Measurements from ENCODE around the gene PYY.

The PYY gene

GRCh38 chr17:43916385-43916784 lies 37.4 kb downstream of the PYY start:
- TF ChIP-seq CTCF (IDR thresholded peaks at IDR 0.05) = no peak
- Histone ChIP-seq H3K9me3 (no peaks in the 10 kb centered on the region), H3K27me3 (peaks cover 72% of the 10 kb centered on the region), H3K4me3 (ENCODE audit: low read depth in 1 of 2, low read length in 1 of 2) (no peak overlapping the region), H3K27ac (no peak overlapping the region), H3K36me3 (no peaks in the 10 kb centered on the region), H3K4me1 (ENCODE audit: control insufficient read depth in 1 of 2, insufficient read depth in 1 of 2, low read depth in 1 of 2, low read length in 1 of 2) (peaks cover 0 to 11% of the 10 kb centered on the region in 2 experiments)

GRCh38 chr17:43915559-43915958 lies 38.2 kb downstream of the PYY start:
- H3K27ac ChIP-seq = no peak overlapping the region

GRCh38 chr17:43914451-43914850 lies 39.3 kb downstream of the PYY start:
- H3K4me3 ChIP-seq (ENCODE audit: low read depth in 1 of 2, low read length in 1 of 2) = no peak overlapping the region
- no peak for TF ChIP-seq CTCF (IDR thresholded peaks at IDR 0.05)
- H3K27me3 ChIP-seq = peaks cover 80% of the 10 kb centered on the region
- H3K4me1 ChIP-seq (ENCODE audit: control insufficient read depth in 1 of 2, insufficient read depth in 1 of 2, low read depth in 1 of 2, low read length in 1 of 2) = peaks cover 0 to 11% of the 10 kb centered on the region in 2 experiments
- H3K36me3 ChIP-seq = no peaks in the 10 kb centered on the region
- no peak overlapping the region for H3K27ac ChIP-seq
- no peaks in the 10 kb centered on the region for H3K9me3 ChIP-seq

More at GRCh38 chr17:43915559-43915958, 38.2 kb downstream of the PYY start:
- Histone ChIP-seq H3K4me3 (ENCODE audit: low read depth in 1 of 2, low read length in 1 of 2) (no peak overlapping the region), H3K27me3 (peaks cover 76% of the 10 kb centered on the region), H3K36me3 (no peaks in the 10 kb centered on the region), H3K9me3 (no peaks in the 10 kb centered on the region), H3K4me1 (ENCODE audit: control insufficient read depth in 1 of 2, insufficient read depth in 1 of 2, low read depth in 1 of 2, low read length in 1 of 2) (peaks cover 0 to 11% of the 10 kb centered on the region in 2 experiments)
- TF ChIP-seq CTCF (IDR thresholded peaks at IDR 0.05) = no peak

GRCh38 chr17:43913584-43913983 lies 40.2 kb downstream of the PYY start:
- no peak for TF ChIP-seq CTCF (IDR thresholded peaks at IDR 0.05)
- Histone ChIP-seq H3K27ac (no peak overlapping the region), H3K9me3 (no peaks in the 10 kb centered on the region), H3K4me3 (ENCODE audit: low read depth in 1 of 2, low read length in 1 of 2) (no peak overlapping the region), H3K27me3 (peaks cover 80% of the 10 kb centered on the region), H3K4me1 (ENCODE audit: control insufficient read depth in 1 of 2, insufficient read depth in 1 of 2, low read depth in 1 of 2, low read length in 1 of 2) (peaks cover 0 to 11% of the 10 kb centered on the region in 2 experiments), H3K36me3 (no peaks in the 10 kb centered on the region)

GRCh38 chr17:43912635-43913304 lies 41.0 kb downstream of the PYY start:
- H3K27me3 ChIP-seq = peaks cover 80% of the 10 kb centered on the region
- no peaks in the 10 kb centered on the region for H3K9me3 ChIP-seq
- TF ChIP-seq CTCF (IDR thresholded peaks at IDR 0.05) = no peak
- peaks cover 0 to 7% of the 10 kb centered on the region in 2 experiments for H3K4me1 ChIP-seq (ENCODE audit: control insufficient read depth in 1 of 2, insufficient read depth in 1 of 2, low read depth in 1 of 2, low read length in 1 of 2)
- H3K4me3 ChIP-seq (ENCODE audit: low read depth in 1 of 2, low read length in 1 of 2) = no peak overlapping the region
- no peaks in the 10 kb centered on the region for H3K36me3 ChIP-seq
- no peak overlapping the region for H3K27ac ChIP-seq
